Esophagus muscularis mucosa (tissue), 3 donors: ENCODE data around the gene PTPRN2.

Experiments
- CTCF ChIP-seq, 3 experiments: fragments of 200-600 bp in 2 of 3; fragments of 450-650 bp in 1 of 3; sonication (generic) in 2 of 3; IDR thresholded peaks; one replicate each; pipeline ENCODE4 v1.5.1; 2017 to 2019; ENCODE audit warnings: antibody characterized with exemption in 3 of 3, mild to moderate bottlenecking in 2 of 3, moderate library complexity in 1 of 3
- POLR2A ChIP-seq: fragments of 450-650 bp; IDR thresholded peaks from one replicate; pipeline ENCODE4 v1.6.1; 2017; ENCODE audit warnings: antibody characterized with exemption, moderate library complexity, mild to moderate bottlenecking, low read depth

GRCh38 chr7:158266817-158267741 lies 320.5 kb downstream of the PTPRN2 start:
- TF ChIP-seq CTCF (IDR thresholded peaks at IDR 0.05) (no peak), POLR2A (no peak)
